ENCODE measurements around the gene GNG2.
A peak's percentile ranks its signal among the peaks of the same experiment; 100 is the strongest.

GNG2 gene

GRCh38 chr14:51939755-51940301, 79.4 kb downstream of the GNG2 start:
- DNase-seq (ENCODE audit: low read depth in 2 of 2), result no peak

DNA sequence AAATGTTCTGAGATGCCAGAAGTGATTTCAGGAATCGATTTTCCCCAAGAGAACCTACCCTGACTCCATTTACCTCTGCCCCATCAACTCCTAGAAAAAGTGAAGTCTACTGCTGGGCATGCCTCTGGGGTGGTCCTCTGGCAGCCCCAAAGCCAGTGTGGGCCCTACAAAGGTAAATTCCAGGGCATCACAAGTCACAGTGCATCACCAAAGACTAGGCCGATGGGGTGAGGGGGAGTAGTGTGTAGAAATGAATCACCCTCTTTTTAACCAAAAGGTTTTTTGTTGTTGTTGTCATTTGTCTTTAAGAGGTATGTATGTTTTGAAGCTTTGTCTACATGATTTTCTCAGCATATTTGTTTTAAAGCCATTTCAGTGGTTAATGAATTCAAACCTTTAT, 82.6 kb downstream of the GNG2 start:
- no peak for DNase-seq (ENCODE audit: low read depth in 2 of 2)

DNA sequence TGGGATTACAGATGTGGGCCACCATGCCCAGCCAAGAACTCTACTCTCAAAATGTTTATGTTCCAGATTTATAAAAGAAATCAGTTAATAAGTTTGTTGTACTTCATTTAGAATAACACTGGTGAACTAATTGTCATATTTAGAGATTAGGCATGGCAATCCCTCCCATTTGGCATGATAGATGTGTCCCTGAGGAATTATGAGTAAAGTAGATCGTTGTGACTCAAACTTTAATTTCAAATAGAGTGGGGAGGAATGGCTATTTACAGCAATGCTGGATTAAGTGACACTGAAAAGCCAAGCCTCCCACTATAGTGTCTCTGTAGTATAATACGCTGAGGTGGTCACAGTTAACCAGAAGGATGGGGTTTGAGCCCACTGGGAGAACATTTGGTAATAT, 89.6 kb downstream of the GNG2 start:
- DNase-seq (ENCODE audit: low read depth in 2 of 2), result no peak

DNA sequence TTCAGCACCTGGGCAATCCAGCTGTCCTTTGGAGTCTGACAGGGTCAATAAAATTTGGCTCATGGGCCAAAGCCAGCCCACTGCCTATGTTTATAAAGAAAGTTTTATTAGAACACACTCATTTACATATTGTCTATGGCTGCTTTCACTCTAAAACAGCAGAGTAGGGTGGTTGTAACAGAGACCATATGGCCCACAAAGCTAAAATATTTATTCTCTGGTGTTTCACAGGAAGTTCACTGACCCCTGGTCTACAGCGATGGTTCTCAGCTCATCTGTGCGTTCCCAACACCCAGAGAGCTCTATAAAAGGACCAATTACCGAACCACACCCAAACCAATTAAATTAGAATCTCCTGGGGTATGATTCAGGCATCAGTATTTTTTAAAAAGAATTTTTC, 91.2 kb downstream of the GNG2 start:
- no peak for DNase-seq (ENCODE audit: low read depth in 2 of 2)

- DNase-seq (ENCODE audit: low read depth in 2 of 2), result no peak
Observed at GRCh38 chr14:51954031-51954430, 93.6 kb downstream of the GNG2 start.

DNA sequence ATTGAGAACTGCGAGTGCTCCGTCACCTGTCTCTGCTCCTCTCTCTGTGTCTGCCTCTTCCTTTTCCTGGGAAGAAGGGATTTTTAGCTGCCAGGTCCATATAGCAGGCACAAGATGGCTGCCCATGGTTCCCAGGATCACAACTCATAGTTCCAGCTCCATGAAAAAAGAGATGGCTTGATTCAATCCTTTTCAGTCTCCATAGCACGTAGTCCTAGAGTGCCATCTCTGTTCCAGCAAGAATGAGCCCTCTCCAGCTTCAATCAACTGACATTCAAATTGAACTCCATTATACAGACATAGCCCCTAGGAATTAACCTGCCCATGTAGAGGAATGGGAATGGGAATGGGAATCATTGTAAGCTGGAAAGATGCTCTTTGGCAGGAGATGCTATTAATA, 94.2 kb downstream of the GNG2 start:
- DNase-seq (ENCODE audit: low read depth in 2 of 2), result no peak

- DNase-seq (ENCODE audit: low read depth in 2 of 2), result no peak
Observed at GRCh38 chr14:51957950-51958349, 97.5 kb downstream of the GNG2 start.

DNA sequence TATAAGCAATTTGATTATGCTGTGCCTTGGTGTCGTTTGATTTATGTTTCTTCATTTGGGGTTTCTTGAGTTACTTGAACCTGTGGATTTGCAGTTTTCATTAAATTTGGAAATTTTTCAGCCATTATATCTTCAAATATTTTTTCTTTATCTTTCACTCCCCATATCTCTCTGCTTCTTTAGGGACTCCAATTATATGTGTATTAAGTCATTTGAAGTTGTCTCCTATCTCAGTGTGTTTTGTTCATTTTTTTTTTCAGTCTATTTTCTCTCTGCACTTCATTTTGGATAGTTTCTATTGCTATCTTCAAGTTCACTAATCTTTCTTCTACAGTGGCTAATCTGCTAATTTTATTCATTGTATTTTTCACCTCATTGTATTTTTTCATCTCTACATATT, 99.5 kb downstream of the GNG2 start:
- no peak for DNase-seq (ENCODE audit: low read depth in 2 of 2)

- no peak for DNase-seq (ENCODE audit: low read depth in 2 of 2)
Observed at GRCh38 chr14:51960866-51961265, 100.5 kb downstream of the GNG2 start.

DNA sequence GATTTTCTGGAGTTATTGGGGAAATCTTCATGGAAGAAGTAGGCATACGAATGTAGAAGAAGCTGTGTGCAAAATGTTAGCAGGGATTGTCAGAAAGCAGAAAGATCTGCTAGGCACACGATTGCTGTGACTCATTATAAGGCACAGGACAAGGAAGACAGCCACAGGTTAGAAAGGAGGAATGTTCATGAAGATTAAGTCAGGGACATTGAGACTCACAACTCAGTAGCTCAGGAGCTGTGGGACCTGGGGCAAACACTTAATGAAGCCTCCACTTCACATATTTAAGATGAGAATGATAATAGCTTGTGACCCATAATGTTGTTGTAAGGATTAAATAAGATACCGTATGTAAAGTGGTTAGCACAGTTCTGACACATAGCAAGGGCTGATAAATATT, 102.3 kb downstream of the GNG2 start:
- no peak for DNase-seq (ENCODE audit: low read depth in 2 of 2)

- no peak for DNase-seq (ENCODE audit: low read depth in 2 of 2)
Observed at GRCh38 chr14:51963286-51963685, 102.9 kb downstream of the GNG2 start.

DNA sequence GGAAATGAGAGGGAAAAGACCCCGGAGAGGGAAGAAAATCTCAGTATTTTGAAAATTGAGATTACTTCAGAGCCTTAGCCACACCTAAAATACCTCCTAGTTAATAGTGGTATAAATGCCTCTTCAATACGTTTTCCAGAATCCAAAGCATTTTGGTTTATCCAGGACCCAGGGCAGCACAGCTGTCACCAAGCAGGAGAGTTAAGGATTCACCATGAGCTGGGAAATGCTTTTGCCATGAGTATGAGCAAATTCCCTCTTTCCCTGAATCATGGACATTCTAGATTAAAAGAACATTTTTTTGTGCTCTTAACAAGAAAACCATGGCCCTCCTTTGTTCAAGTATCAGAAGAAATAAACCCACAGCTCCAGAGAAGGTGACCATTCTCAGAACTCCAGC, 107.1 kb downstream of the GNG2 start:
- DNase-seq (ENCODE audit: low read depth in 2 of 2), result no peak

DNA sequence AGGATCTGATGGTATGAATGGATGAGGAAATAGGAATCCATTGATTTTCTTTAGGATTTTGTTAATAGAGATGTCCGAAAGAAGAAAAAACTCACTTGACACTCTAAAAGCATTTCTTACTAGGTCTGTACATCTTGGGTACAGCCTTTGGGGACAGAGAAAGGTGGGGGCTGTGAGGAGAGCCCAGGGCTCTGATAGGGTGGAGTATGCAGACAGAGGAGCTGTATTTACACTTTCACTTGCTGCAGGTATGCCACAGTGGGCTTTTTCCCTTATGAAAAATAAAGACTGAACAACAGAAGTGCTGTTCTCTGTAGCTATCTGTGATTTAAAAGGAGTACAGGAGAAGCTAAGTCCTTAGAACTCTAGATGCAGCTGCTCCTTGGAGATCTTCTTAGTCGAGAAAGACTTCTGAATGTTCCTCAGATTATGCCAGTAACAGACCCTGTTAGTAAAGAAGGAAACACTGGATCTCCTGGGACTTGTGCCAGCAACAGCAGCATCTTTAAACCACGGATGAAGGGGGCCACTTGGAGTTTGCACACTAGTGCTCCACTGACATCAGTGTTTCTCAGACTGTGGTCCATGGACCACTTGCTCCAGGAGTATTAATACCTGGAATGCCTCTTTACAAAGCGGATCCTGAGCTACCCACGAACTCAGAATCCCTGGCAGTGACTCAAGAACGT, 109.6 kb downstream of the GNG2 start:
- no peak for DNase-seq (ENCODE audit: low read depth in 2 of 2)

DNA sequence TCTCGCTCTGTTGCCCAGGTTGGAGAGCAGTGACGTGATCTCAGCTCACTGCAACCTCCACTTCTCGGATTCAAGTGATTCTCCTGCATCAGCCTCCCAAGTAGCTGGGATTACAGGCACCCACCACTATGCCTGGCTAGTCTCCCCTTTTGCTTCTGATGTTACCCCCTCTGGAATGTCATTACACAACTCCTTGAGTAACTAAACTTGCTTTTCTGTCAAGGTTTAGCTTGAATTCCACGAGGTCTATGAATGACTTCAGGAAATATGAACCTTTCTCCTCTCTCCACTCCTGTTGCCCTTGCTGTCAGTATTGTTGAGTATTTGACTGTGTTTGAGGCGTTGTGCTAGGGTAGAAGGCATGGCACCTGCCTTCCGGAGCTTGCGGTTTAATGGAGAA, 112.2 kb downstream of the GNG2 start:
- DNase-seq (ENCODE audit: low read depth in 2 of 2), result no peak

- DNase-seq (ENCODE audit: low read depth in 2 of 2), result no peak
Observed at GRCh38 chr14:51977075-51977474, 116.7 kb downstream of the GNG2 start.

DNA sequence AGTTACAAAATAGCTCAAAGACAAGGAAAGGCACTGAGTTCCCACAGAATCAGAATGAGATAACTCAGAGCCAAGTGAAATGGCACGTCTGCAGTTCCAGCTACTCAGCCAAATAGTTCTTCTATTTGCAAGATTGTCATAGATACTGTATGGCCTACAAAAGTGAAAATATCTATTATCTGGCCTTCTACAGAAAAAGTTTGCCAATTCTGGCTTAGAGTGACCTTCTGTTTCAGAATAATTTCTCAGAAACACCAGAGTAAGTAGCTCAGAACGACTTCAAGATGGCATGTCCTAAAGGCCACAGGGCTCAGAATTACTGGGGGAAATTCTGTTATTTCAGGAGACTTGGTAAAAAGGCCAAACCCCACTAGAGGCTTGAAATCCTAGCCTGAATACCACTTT, 118.3 kb downstream of the GNG2 start:
- DNase-seq (ENCODE audit: low read depth in 2 of 2), result no peak

DNA sequence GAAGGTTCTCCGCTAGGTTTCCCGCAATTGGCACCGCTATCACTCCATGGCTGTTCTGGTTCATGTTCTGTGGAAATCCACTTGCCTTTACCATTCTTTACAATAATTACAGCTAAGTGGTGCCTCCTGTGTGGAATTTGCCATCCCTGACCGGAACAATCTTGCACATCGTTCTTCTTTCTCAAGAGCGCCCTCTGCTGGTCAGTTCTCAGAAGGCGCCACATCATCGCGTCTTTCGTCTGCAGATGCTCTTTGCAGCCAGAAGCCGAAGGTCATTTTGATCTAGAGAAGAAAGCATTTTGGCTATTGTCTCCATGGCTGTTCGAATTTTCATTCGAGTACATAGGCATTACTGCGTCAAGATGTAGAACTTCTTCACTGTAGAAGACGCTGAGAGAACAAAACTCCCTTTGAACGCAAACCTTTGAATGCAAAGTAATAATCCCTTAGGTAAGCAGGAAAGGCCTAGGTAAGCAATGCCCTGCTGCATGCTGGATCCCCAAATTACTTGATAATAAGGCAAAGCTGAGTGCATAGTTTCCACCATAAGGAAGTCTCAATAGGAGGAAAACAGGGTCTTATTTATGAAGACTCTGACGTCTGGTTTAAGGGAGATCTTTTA, 118.8 kb downstream of the GNG2 start:
- peak; percentile 69 to 80 for DNase-seq (ENCODE audit: low read depth in 2 of 2)

DNA sequence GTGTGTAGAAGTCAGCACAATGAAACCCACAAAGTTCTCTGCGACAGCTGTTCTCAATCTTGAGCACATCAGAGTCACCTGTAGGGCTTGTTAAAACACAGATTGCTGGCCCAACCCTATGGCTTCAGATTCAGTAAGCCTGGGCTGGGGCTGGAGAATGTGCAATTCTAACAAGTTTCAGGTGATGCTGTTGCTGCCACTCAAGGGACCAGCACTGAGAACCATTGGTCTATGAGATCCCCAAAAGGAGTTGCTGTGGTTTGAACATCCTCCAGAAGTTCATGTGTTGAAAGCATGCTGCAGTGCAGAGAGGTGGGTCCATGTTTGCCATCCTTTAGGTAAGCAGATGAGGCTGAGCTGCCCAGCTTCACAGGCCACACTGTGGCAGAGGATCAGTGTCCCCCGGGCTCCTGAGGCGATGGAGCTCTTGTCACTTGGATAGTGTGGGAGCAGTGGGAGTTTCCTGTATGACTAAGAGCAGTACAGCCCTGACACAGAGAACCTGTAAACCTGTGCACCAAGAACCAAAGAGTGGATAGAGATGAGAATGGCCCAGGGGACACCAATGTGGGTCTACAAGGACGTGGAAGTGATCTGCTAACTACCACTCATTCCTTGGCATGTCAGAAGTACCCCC, 120.9 kb downstream of the GNG2 start:
- DNase-seq (ENCODE audit: low read depth in 2 of 2), result no peak

GRCh38 chr14:51988221-51988620, 127.8 kb downstream of the GNG2 start:
- DNase-seq (ENCODE audit: low read depth in 2 of 2), result no peak

- DNase-seq (ENCODE audit: low read depth in 2 of 2), result peak; percentile 80 to 81
Observed at GRCh38 chr14:51989293-51990234, 129.2 kb downstream of the GNG2 start, which contains the start of gene RTRAF. TSS of gene RTRAF (plus strand) at chr14:51989546. CDS start at chr14:51989640, 94 bp downstream.

GRCh38 chr14:51990488-51990887, 130.1 kb downstream of the GNG2 start:
- no peak for DNase-seq (ENCODE audit: low read depth in 2 of 2)
